Measurements from ENCODE around the gene IZUMO1R.
"Not testable (repeated sequence)": the region's sequence is repeated elsewhere in the genome, so short reads cannot be mapped to it uniquely, and the experiment has no call there.

Gene IZUMO1R

GRCh38 chr11:94303966-94304958, at the start of gene IZUMO1R:
Gene IZUMO1R, plus strand, starts transcription at chr11:94304580. Its CDS starts 1,057 bp downstream, at chr11:94305637.
- no peak for DNase-seq (ENCODE audit: low read depth)

DNA sequence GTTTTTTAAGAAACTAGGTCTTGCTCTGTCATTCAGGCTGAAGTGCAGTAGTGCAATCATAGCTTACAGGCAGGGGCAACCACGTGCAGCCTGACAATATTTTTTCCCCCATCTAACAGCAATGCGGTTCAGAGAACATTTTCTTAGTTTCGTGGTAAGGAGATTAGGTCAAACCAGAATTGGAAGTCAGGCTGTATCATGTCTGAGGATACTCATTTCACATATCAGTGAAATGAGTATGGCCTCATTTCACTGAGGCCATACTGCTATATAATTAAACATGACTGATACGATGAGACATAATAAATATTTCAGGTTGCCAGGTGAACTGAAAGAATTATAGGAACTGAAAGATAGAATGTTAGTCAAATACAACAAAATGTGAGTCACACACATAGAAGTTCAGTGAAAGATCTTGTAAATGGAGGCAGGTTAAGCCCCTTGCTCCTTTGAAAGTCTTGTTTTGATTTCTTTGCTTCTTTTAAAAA, 32.5 kb upstream of the IZUMO1R start:
- DNase-seq (ENCODE audit: low read depth) = no peak

GRCh38 chr11:94272738-94273313, 31.6 kb upstream of the IZUMO1R start:
- DNase-seq (ENCODE audit: low read depth) = no peak

DNA sequence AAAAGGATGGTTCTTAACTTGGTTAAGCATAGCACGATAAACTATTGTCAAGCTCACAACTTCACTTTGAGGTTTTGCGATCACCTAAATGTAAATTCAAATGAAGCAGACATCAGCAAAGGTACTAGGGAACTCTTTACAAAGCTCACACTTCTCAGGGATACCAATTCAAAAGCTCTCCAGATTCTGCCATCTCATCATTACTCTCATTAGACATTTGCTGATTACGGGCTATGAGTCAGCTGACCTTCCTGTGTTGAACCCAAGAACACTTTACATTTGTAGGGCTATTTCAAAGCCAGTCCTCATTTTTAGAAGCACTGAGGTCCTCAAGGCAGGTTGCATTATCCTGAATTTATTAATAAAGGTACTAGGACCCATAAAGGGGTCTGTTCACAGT, 28.4 kb upstream of the IZUMO1R start:
- no peak for DNase-seq (ENCODE audit: low read depth)

DNA sequence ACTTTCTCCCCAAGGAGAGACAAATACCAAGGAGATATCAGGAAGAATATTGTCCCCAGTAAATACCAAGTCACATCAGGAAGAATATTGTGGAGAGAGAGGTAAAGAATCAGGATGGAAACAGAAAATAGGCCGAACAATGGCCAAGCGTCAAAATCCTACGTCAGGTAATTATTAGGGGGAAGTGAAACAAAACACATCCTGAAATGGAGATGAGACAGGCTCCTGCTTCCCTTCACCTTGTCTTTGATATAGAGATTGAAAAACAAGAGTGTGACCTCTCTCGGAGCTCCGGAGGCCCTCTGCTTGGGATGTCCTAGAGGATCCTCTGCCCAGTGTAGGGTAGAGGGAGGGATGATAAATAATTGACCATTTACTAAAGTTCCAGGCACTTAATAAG, 27.4 kb upstream of the IZUMO1R start:
- DNase-seq (ENCODE audit: low read depth) = no peak

DNA sequence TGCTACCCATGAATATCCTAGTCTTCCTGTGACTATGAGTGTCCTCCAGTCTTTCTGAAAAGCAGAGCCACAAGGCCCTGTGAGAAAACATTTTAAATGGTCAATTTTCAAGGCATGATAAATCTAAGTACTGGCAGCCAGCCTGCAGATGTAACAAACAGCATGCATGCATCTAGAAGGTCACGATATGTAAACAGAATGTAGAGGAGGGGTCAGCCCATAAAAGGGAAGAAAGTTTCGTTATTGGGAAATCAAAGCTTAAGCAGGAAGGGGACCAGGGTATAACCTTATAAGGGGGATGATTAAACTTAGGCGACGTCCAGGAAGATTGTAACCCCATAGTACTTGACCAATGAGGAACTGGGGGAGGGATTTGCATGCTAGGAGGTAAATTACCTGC, 26.2 kb upstream of the IZUMO1R start:
- not testable (repeated sequence) for DNase-seq (ENCODE audit: low read depth)

GRCh38 chr11:94279996-94280395, 24.4 kb upstream of the IZUMO1R start:
- DNase-seq (ENCODE audit: low read depth) = no peak

DNA sequence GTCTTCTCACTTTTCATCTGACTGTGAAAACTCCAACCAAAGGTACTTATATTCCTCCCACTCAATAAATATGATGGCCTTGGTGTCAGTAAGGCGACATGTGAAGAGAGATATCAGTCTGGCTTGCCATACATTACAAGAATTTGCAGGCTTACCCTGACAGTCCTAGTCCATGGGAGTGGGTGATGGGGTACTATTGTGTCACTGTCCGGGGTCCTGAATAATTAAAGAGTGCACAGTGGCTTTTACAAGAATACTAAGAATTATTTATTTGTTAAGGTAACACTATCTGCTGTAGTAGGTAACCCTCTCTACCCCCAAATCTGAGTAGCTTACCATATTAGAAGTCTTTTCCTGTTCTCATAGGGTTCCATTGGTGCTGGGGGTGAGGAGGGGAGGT, 23.1 kb upstream of the IZUMO1R start:
- DNase-seq (ENCODE audit: low read depth) = no peak

DNA sequence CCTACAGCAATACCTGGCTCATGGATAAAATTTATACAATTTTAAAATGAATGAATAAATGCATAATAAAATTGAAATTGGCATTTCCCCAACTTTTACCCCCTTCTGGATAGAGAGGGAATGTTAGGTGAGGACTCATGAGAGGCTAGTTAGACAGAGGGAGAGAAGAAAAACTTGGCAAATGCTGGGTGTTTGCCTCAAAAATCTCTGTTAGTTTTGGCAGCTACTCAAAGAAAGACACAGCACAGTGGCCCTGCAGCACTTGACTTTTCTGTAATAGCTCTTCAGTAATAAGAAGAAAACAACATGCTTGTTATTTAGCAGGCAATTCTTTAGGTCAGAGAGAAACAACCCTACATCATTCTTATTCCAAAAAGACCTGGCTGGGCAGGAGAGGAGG, 20.7 kb upstream of the IZUMO1R start:
- no peak for DNase-seq (ENCODE audit: low read depth)

- no peak for DNase-seq (ENCODE audit: low read depth)
These were observed 8.8 kb upstream of the IZUMO1R start for GRCh38 chr11:94295534-94295933.

DNA sequence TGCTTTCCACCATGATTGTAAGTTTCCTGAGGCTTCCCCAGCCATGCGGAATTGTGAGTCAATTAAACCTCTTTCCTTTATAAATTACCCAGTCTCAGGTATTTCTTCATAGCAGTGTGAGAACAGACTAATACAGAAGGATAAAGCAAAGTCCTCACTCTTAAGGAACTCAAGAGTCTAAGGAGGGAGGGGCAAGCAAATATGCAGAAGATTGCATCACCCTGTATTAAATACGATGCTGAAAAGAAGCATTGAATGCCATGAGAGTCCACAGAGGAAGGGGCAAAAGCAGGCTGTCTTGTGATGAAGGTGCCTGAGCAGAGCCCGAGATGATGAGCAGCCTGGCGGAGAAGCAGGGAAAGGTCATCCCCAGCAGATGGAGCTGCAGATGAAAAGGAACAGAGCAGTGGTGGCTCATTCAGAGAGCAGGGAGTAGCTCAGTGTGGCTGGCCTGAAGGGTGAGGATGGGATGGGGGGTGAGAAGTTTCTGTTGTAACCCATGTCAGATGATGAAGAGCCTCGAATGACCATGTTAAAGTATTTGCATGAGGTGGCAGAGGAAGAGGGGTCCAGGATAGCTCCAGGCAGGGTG, 6.3 kb upstream of the IZUMO1R start:
- DNase-seq (ENCODE audit: low read depth) = no peak

- no peak for DNase-seq (ENCODE audit: low read depth)
These were observed 1.6 kb upstream of the IZUMO1R start for GRCh38 chr11:94302776-94303175.

GRCh38 chr11:94305146-94305545, 766 bp downstream of the IZUMO1R start:
- no peak for DNase-seq (ENCODE audit: low read depth)

GRCh38 chr11:94307101-94307791, 2.9 kb downstream of the IZUMO1R start:
- no peak for DNase-seq (ENCODE audit: low read depth)

GRCh38 chr11:94308024-94308423, 3.6 kb downstream of the IZUMO1R start:
- DNase-seq (ENCODE audit: low read depth) = no peak

DNA sequence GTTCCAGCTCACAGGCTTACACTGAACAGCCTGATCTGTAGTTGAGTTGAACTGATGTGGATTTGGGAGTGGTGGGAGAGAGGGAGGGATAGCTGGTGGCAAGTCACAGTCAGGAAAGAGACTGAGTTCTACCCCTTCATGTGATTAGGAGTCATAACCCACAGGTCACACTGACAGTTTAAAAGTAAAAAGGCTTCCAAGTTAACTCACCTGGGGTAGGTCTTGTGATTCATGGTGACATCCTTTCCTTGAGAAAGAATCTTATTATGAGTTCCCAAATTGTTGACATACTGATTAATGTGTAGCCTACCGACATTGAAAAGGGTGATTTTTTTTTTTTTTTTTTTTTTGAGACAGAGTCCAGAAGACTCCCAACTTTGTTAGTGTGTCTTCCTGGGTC, 5.4 kb downstream of the IZUMO1R start:
- no peak for DNase-seq (ENCODE audit: low read depth)

GRCh38 chr11:94310191-94310875, 6.0 kb downstream of the IZUMO1R start:
- DNase-seq (ENCODE audit: low read depth) = no peak

GRCh38 chr11:94312339-94312738, 8.0 kb downstream of the IZUMO1R start:
- no peak for DNase-seq (ENCODE audit: low read depth)

- DNase-seq (ENCODE audit: low read depth) = no peak
These were observed 9.7 kb downstream of the IZUMO1R start for GRCh38 chr11:94314064-94314463.

DNA sequence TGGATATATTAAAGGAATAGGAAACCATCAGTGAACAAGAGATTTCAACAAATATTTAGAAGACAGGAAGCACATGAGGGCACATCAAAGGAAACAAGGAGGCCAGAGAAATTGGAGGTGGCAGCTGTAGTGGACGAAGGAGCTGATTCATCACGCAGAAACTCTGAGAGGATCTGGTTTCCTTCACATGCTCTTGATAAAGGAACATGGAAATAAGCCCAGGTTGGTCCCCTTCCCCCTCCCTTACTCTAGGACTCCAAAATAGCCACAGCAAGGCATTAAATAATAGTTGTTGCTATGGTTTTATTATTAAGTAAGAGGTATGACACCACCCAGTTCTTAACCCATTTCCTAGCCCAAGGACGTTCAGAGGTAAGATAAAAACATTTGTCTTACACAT, 11.3 kb downstream of the IZUMO1R start:
- no peak for DNase-seq (ENCODE audit: low read depth)

DNA sequence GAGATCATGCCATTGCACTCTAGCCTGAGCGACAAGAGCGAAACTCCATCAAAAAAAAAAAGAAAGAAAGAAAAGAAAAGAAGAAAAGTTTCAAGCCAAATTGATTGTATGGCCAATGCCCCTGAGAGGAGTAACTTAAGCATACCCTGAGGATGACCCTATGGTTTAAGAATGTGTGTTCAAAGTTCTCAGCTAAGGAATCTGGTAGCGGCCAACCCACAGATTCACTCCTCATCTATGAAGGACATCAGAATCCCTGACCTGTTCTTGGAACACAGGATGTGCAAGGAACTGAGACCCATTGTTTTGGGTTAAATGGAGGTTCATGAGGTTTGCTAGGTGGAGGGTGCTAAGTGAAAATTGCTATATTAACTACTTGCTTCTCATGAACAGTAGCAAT, 18.1 kb downstream of the IZUMO1R start:
- no peak for DNase-seq (ENCODE audit: low read depth)

- no peak for DNase-seq (ENCODE audit: low read depth)
These were observed 21.3 kb downstream of the IZUMO1R start for GRCh38 chr11:94325681-94326080.

Measured in T-helper 22 cell (primary cell).